ENCODE results near the gene UBL7.

DNA sequence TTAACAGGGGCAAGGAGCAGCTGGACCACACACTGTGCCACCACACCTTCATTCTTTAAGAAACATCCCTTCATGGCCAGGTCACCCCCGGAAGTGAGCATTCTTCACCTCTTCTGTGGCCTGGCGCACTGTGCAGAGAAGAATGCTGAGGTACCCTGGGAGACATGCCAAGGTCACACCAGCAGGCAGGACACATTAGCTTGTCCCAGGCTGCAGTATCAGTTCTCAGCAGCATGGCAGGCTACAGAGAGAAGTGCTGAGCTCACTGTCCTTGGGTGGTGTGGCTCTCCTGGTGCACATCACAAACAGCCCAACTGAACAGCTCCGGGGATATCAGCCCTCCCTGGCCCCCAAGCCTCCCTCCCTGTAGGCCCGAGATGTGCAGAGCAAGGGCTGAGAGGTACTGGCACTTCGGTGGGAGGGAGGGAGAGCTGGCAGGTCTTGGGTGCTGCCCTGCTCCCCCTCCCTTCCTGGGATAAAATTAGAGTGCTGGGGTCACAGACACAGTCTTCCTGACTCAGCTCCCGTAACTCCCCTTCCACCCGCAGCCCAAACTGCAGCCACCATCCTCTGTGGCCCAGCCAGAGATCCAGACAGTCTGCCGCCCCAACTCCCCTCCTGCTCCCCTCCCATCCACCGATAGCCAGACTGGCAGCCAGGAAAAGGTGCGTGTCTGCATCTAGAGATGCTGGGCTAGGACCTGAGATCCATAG is 40.6 kb downstream of the UBL7 start:
- TF ChIP-seq, protein P1, sequence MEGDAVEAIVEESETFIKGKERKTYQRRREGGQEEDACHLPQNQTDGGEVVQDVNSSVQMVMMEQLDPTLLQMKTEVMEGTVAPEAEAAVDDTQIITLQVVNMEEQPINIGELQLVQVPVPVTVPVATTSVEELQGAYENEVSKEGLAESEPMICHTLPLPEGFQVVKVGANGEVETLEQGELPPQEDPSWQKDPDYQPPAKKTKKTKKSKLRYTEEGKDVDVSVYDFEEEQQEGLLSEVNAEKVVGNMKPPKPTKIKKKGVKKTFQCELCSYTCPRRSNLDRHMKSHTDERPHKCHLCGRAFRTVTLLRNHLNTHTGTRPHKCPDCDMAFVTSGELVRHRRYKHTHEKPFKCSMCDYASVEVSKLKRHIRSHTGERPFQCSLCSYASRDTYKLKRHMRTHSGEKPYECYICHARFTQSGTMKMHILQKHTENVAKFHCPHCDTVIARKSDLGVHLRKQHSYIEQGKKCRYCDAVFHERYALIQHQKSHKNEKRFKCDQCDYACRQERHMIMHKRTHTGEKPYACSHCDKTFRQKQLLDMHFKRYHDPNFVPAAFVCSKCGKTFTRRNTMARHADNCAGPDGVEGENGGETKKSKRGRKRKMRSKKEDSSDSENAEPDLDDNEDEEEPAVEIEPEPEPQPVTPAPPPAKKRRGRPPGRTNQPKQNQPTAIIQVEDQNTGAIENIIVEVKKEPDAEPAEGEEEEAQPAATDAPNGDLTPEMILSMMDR (IDR thresholded peaks at IDR 0.05; ENCODE audit: insufficient read depth, low read length), result no peak
- TF ChIP-seq POLR2AphosphoS5 (IDR thresholded peaks at IDR 0.05; ENCODE audit: low read depth), result no peak
- TF ChIP-seq, protein P2, sequence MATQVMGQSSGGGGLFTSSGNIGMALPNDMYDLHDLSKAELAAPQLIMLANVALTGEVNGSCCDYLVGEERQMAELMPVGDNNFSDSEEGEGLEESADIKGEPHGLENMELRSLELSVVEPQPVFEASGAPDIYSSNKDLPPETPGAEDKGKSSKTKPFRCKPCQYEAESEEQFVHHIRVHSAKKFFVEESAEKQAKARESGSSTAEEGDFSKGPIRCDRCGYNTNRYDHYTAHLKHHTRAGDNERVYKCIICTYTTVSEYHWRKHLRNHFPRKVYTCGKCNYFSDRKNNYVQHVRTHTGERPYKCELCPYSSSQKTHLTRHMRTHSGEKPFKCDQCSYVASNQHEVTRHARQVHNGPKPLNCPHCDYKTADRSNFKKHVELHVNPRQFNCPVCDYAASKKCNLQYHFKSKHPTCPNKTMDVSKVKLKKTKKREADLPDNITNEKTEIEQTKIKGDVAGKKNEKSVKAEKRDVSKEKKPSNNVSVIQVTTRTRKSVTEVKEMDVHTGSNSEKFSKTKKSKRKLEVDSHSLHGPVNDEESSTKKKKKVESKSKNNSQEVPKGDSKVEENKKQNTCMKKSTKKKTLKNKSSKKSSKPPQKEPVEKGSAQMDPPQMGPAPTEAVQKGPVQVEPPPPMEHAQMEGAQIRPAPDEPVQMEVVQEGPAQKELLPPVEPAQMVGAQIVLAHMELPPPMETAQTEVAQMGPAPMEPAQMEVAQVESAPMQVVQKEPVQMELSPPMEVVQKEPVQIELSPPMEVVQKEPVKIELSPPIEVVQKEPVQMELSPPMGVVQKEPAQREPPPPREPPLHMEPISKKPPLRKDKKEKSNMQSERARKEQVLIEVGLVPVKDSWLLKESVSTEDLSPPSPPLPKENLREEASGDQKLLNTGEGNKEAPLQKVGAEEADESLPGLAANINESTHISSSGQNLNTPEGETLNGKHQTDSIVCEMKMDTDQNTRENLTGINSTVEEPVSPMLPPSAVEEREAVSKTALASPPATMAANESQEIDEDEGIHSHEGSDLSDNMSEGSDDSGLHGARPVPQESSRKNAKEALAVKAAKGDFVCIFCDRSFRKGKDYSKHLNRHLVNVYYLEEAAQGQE (IDR thresholded peaks at IDR 0.05; ENCODE audit: insufficient replicate concordance, low read depth), result no peak
- TF ChIP-seq GABPA (IDR thresholded peaks at IDR 0.05; ENCODE audit: low read depth), result no peak
- no peak for TF ChIP-seq SPI1 (IDR thresholded peaks at IDR 0.05; ENCODE audit: borderline replicate concordance, low read depth)
